ENCODE results near the gene ZNF735.

GRCh38 chr7:64174941-64175340 is 32.1 kb upstream of the ZNF735 start:
- TF ChIP-seq CTCF (IDR thresholded peaks at IDR 0.05; ENCODE audit: low read depth, low read length, poor library complexity, severe bottlenecking) (no peak), EZH2phosphoT487 (IDR thresholded peaks at IDR 0.05; ENCODE audit: borderline replicate concordance, low read length) (no peak)
